Activated CD8-positive, alpha-beta memory T cell treated with anti-CD3 and anti-CD28 coated beads for 1 hour (primary cell): ENCODE measurements around the gene ZNF653.
A peak's percentile ranks its signal among the peaks of the same experiment; 100 is the strongest.

Experiments used
- DNase-seq, 2 donors: peaks; one replicate each; pipeline ENCODE4 v3.0.0-alpha.2; 2020; ENCODE audit warnings: low read depth in 1 of 2; ENCODE audit errors: extremely low read depth in 1 of 2

The ZNF653 gene

GRCh38 chr19:11519138-11519537 is 13.5 kb upstream of the ZNF653 start:
- DNase-seq = no peak

GRCh38 chr19:11513946-11514345 is 8.3 kb upstream of the ZNF653 start:
- no peak for DNase-seq

DNA sequence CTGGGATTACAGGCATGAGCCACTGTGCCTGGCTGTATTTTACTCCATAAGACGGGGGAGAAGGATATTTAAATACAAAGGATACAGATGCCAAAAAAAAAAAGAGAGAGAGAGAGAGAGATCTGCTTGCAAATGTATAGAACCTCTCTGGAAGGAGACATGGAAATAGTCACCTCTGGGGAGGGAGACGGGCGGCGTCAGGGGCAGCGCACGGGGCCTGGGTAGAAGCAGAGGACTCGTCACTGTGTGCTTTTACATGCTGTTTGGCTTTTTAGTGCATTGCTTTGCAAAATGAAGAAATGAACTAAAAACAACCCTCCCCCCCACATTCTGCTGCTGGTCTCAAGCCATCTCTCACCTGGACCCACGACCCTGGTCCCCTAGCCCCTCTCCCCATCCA is 4.8 kb upstream of the ZNF653 start:
- DNase-seq = no peak

- DNase-seq = no peak
These were observed 1.9 kb upstream of the ZNF653 start for GRCh38 chr19:11507370-11508078.

DNA sequence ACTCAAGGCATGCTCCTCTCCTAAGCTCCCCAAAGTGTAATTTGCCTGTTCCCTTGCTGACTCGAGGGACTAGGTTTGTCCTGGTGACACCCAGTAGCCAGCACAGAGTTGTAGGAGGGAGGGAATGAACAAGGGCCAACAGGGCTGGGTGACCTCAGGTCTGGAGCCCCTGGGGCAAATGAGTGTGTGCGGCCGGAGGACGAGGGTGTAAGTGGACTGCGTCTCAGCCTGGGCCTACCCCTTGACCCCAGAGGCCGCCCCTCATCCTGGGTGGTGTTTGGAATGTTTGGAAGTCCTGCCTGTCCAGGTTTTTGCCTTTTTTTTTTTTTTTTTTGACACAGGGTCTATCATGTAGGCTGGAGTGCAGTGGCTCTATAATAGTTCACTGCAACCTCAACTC is 1.3 kb upstream of the ZNF653 start:
- DNase-seq = no peak

GRCh38 chr19:11506101-11506555 is 489 bp upstream of the ZNF653 start:
- DNase-seq = no peak

- peak; percentile 90 to 94 for DNase-seq
These were observed 571 bp downstream of the ZNF653 start for GRCh38 chr19:11505032-11505503.

DNA sequence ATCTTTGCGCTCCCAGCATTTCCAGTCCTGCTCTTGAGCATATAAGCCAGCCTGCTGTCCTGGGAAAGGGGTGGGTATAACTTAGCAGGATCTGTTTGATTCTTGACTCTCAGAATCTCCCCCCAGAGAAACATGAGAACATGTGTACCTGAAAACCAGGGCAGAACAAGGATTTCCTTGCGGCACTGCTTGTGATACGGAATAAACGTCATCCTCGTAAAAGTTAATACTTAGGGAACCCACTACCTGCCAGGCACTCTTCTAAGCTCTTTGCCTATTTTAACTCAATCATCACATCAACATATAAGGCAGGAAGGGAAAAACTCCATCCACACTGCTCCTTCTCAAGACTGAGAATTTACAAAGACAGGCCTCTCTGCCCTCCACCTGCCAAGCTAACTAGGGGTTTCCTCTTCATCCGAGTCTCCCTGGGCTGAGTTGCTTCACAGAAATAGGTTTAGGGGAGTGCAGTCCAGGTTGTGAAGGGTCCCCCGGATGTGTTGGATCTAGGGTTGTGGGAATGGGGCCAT is 1.1 kb downstream of the ZNF653 start:
- DNase-seq = no peak

- DNase-seq = no peak
These were observed 5.7 kb downstream of the ZNF653 start for GRCh38 chr19:11499890-11500420.

GRCh38 chr19:11499220-11499726 is 6.4 kb downstream of the ZNF653 start:
- no peak for DNase-seq

- DNase-seq = peak; percentile 23 to 44
These were observed 9.1 kb downstream of the ZNF653 start for GRCh38 chr19:11496391-11497163.

GRCh38 chr19:11495885-11496284 is 9.8 kb downstream of the ZNF653 start:
- no peak for DNase-seq

GRCh38 chr19:11495481-11495880 is 10.2 kb downstream of the ZNF653 start:
- DNase-seq = no peak

DNA sequence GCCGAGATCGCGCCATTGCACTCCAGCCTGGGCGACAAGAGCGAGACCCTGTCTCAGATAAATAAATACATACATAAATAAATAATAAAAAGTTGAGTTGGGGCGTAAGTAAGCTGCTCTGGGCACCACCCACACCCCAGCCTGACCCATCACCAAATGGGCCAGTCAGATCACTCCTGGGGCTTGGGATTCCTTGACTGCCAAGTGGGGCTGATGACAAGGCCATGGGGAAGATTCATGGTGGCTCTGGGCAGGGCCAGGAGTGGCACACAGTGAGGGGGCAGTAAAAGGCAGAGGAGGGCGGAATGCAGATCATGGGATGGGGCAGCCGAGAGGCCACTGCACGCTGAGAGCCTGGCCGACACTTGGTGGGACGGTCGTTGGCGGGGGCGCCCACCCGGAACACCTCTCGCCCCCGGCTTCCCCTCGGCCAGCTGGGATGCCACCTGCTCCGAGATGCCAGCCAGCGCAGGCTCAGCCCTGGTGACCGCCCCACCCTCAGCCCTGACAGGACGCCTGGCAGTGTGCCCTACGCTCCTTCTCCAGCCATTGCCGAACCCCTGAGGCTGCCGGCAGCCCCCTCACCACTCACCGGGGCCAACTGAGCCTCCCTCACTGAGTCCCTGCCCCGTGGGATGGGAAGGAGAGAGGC is 10.9 kb downstream of the ZNF653 start:
- DNase-seq = no peak

DNA sequence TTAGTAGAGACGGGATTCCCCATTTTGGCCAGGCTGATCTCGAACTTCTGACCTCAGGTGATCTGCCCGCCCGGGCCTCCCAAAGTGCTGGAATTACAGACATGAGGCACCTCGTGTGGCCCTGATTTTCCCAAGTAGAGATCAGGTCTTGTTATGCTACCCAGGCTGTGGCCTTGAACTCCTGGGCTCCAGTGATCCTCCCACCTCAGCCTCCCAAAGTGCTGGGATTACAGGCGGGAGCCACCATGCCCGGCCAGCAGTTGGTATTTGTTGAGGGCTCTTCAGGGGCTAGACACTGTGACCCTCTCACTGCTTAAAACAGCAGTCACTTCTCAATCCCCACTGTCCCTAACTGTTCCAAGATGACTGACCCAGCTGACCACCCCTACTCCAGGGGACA is 16.3 kb downstream of the ZNF653 start:
- no peak for DNase-seq

DNA sequence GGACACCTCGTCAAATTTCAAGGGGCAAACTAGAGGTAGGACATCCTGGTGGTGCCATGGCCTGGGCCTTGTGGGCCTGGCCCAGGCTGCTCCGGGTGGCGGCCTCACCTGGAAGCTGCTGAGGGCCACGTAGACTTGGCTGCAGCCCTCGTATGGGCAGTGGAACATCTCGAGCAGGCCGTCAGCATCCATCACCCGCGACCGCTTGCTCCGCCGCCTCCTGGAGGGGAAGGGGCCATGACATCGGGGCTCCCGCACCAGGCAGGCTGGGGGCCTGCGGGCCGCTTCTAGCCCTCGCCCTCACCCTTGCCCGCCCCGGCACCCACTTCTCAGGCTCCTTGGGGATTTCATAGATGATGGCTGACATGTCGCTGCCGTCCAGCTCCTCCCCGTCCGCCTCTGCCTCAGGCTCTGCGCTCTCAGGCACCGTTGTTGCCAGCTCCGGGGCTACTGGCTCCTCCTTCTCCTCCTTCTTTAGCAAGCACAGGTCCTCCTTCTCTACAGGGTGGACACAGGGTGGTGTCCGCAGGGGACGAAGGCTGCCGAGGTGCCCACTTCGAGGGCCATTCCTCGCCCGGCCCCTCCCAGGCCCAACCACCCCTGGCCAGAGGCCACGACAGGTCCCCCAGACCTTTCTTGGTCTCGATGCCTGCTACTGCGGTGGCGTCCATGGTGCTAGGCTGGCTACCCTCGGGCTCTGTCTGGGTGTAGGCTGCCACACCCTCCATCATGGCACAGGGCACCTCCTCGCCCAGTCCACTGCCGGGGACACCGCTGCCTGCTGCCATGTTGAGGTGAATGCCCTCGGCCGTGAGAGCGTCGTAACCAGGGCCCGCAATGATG is 18.8 kb downstream of the ZNF653 start:
- no peak for DNase-seq

GRCh38 chr19:11485245-11485837 is 20.3 kb downstream of the ZNF653 start:
- no peak for DNase-seq

DNA sequence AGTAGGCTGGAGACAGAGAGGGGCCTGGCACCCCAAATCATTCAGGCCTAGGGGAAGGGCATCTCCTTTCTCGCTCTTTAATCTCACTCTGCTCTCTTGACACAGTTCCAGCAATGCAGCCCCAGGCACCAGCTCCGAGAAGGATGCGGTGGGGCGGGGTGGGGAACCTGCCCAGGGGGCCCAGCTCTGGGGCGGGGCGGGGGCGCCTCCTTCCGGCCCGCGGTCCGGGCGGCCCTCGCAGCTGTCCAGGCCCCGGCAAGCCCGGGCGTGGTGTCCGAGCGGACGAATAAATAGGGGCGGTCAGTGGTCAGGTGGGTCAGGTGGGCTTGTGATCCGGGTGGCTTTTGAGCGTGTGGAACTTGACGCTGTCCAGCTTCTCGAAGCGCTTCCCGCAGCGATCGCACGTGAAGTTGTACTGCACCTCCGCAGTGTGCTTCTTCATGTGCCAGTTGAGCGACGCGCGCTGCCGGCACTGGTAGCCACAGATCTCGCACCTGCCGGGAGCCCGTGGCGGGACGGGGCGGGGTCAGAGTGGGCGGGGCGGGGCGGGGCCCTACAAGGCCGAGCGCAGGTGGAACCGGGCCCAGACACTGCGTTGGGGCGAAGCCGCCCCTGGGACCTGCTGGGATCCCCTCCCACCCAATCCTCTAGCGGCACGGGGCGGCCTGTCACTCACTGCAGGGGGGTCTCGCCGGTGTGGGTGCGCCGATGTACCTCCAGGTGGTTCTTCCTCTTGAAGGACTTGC is 22.1 kb downstream of the ZNF653 start:
- DNase-seq = no peak
